CD4-positive, alpha-beta T cell treated with Interleukin-2 at 100 ng/mL for 4 hours (primary cell): Measurements from ENCODE around the gene IP6K3.

Source experiments
- DNase-seq: peaks from one replicate; pipeline ENCODE4 v3.0.0-alpha.2; 2020; ENCODE audit warnings: low spot score

Gene IP6K3, protein sequence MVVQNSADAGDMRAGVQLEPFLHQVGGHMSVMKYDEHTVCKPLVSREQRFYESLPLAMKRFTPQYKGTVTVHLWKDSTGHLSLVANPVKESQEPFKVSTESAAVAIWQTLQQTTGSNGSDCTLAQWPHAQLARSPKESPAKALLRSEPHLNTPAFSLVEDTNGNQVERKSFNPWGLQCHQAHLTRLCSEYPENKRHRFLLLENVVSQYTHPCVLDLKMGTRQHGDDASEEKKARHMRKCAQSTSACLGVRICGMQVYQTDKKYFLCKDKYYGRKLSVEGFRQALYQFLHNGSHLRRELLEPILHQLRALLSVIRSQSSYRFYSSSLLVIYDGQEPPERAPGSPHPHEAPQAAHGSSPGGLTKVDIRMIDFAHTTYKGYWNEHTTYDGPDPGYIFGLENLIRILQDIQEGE

DNA sequence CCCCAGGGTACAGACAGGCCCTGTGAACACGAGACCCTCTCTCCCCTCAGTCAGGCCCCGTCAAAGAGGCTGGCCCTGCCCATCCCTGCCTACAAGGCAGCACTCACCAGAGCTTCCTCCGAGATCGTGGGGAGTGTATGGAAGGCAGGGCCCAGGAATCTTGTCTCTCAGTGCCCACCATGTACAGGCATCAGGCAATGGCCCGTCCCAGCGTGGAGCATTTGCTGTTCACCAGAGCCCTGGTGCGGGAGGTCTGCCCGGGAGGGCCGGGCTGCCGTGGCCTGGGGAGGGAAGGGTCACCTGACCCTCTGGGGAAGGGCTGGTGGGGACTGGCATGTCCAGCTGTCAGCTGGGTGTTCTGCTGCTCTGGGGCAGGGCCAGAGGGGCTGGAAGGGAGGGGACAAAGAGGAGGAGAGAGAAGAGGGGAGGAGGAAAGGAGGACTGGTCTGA lies at the start of gene IP6K3:
TSS of gene IP6K3 (minus strand) at position 255 of the 450 bp plus-strand sequence. CDS start 11,429 bp downstream, outside the sequence.
- DNase-seq = no peak

DNA sequence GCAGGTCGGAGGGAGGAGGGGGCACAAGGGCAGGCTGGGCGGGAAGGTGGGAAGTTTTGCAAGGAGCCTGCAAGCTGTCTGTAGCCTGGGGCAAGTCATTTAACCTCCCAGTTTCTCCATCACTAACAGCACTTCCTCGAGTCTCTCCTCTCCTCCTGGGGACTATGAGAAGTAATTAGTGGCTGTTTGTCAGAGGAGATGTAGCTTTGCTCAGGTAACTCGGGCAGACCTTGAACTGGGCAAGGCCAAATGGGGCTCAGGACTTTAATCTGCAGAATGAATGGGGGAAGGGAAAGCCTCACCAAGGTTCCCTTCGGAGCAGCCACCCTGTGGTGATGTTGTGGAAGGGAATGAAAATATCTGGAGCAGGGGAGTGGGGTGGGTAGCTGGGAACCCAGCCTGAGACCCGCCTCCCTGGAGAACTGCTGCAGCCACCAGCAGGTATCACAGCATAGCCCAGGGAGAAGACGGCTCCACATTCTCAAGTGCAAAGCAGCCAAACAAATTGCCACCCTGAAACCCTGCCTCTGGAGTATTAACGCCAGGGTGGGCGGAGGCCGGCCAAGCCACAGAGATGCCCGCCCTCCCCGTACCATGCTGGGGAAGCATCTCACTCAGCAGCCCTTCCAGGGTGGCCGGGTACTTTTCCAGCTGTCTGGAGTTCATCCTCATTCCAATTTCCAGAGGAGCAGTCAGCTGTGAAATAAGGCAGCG lies 48.4 kb upstream of the IP6K3 start:
- DNase-seq = no peak

DNA sequence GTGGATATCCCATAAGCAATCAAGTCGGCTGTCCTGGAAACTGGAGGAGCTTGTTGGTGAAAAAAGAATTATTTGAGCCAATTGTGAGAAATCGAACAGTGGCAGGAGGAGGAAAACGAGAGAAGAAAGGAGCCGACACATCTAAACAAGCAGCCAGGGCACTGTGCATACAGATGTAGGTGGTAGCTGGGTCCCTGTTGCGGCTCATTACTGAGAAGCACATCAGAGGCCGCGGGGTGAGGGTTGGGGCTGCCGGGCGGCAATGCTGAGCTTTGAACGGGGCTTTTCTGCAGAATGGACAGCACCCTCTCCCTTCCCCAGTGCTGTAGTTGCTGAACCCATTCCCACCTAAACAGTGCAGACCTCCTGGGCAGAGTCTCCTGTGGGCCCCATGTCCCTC lies 46.3 kb upstream of the IP6K3 start:
- DNase-seq = no peak

DNA sequence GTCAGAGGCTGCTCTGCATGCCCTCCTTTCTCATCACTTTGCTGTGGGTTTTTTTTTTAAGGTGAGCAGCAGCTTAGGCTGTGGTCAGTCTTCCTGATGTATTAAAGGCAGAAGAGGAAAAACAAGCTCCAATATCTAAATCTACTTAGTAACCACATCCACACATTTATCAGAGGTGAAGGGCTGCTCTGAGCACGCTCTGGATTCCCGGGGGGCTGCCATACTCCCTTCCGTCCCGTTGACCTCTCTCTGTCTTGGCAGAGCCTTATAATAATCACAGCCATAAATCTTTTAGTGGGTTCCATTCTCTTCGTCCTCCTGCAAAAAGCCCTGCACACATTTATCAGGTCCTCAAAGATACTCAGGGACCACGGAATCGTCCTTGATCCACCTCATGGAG lies 44.9 kb upstream of the IP6K3 start:
- DNase-seq = no peak

DNA sequence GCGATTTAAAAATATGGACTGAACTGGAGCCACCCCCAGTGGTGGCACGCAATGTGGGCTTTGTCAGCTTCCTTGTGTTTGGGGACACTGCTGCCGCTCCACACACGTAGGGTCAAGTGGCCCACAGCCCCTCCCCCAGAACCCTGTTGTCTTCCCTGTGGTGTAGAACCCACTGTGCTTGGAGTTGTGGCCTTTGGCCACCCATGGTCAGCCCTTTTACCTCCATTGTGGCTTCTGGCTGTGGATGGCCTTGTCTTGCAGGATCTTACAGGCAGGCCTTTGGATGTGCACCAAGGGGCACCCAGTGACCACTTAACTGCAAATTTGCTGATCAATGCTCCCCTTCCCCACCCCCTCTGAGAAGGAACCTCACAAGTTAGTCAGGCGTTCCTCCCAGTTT lies 44.2 kb upstream of the IP6K3 start:
- DNase-seq = no peak

DNA sequence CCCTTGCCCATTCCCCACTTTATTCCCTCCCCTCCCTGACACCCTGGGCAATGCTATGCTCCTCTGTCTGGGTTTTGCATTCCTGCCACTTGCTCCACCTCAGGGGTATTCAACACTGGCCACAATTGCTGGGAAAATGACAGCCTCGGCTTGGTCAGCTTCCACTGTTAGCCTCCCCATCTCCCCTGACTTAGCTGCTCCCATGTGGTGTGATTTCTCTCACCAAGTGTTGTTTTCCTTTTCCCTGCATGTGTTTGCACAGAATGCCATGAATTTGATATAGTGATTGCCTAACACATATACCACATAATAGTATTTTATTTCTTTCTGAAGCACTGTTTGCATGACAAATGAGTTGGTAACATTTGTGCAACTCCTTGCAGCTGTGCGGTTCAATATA lies 43.7 kb upstream of the IP6K3 start:
- DNase-seq = no peak

DNA sequence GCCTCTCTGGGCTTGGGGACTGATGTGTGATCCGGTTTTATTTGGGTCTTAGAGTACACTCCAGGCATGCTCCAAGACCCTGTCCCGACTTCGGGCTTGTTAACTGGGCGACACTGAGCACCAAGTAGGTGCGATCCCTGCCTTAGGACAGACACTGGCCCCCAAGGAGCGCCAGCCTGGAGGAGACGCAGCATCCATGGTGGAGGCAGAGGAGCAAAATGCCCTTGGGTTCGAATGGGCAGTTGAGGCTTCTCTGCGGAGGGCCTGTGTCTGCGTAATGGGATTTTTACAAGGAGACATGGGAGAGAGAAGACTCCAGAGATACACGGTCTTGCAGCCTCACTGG lies 42.8 kb upstream of the IP6K3 start:
- DNase-seq = no peak

DNA sequence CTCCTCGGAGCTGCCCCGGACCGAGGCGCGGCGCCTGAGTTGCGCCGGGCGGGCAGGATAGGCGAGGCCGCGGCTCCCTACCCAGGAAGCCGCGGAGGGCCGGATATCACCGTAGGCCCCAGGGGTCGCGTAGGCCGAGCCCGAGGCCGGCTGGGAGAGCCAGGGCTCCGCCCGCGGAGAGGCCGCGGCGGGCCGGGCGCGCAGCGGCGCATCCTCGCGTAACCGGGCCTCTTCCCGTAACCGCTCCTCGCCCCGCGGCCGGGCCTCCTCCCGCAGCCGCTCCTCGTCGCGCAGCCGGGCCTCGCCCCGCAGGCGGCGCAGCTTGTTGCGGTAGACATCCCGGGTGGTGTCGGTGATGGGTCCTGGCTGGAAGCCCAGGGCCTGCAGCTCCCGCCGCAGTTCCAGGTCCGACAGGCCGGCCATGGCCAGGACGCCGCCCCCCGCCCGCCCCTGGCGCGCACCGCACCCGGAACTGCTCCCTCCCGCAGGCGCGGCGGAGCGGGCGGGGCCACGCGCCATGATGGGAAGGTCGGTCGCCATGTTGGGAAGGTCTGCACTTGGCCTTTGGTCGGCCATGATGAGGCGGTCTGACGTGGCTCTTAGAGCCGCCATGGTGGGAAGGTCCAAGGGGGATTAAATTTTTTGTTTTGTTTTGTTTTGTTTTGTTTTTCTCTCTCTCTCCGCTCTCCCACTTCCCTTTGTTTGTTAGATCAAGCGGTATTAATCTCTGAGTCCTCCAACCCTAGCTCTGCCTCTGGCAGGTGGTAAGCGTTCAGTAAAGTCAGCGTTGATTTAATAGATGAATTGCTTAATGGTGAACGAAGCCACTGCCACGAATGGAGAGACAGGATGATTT lies 42.2 kb upstream of the IP6K3 start, which contains the start of gene LEMD2:
TSS of gene LEMD2 (minus strand) at position 437 of the 856 bp plus-strand sequence. CDS start at position 423, 14 bp downstream.
- peak; percentile 94 for DNase-seq

DNA sequence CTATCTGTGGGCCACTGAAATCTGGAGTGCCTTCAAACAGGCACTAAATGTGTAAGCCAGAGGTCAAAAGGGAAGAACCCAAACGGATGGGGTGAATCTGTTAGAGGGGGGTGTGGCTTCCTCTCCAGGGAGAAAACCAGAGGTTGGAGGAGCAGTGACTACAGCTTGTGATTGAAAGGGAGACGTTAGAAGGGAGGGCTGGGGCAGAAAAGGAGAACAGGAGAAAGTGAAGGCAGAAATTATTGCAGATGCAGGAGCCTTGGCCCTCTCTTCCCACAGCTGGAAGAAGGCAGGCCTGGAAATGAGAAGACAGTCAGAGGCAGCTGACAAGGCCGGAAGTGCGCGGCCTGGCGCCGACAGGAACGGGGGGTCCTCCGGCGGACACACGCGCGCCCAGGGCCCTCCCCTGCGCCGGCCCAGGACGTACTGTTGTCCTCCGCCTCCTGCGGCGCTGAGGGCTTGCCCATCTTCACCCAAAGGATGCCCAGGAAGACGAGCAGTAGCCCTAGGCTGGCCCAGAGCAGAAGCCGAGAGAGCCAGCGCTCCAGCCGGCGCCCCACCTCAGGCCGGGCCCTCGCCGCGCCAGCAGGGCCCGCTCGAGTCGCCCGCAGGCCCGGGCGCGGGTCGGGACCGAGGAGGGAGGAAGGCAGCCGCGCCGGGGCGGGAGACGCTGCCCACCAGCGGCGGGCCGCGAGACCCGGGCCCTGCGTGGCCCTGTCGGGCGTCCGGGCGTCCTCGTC lies 41.4 kb upstream of the IP6K3 start:
- peak; percentile 55 for DNase-seq

DNA sequence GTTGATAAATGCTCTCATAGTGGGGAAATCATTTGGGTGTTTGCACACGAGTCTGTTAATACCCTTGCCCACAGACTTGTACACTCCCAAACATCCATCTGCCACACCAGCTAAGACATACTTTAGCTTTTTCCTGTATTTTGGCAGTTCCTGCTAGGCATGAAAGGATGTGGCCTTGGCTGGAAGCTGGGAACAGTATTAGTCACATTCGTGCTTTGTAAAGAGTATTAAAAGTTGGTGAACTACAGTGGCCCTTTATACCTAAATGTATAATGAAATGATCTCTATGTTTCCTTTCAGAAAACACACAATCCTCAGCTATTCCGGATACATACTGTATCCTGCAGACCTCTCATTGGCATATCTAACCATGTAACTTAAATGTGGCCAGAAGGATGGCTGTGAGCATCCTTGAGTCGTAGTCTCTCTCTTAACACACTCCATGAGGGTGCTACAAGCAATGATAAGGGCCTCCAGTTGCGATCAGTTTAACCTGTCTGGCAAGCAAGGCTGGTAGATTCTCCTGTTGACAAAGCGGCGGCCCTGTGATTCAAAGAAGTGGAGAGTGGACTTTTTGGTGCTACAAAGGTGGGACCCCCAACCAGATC lies 40.7 kb upstream of the IP6K3 start:
- DNase-seq = peak; percentile 2

DNA sequence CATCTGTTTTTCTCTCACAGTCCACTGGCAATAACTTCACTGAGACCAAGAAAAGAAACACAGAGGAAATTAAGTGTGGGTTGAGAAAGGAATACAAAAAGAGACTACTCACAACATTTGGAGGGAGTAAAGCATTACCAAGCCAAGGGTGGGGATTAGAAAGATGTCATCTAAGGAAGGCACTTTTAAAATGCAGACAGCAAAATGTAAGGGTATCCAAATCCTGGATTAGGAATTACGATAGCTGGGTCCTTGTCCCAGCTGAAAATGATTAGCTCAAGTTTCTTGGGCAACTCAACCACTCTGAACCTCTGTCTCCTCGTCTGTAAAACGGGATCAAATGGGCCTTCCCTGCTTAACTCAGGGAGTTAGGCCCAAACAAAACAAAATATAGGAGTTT lies 40.0 kb upstream of the IP6K3 start:
- no peak for DNase-seq

DNA sequence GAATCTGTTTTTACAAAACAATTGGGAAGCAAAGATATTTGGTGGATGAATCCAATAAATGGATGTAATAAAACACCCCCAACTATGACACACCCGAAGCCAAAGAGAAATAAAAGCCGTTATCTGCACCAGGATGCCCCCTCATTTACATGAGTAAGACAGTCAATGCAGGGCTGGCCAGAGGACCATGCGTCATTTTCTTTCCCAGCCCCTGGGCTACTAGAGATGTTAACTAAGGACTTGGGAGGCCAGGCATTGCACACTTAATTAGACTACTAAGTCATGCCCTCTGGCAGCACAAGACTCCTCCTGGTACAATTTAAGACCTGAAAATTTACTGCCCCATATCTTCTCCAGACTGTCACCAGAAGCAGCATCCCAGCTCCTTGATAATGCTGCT lies 39.1 kb upstream of the IP6K3 start:
- DNase-seq = no peak

DNA sequence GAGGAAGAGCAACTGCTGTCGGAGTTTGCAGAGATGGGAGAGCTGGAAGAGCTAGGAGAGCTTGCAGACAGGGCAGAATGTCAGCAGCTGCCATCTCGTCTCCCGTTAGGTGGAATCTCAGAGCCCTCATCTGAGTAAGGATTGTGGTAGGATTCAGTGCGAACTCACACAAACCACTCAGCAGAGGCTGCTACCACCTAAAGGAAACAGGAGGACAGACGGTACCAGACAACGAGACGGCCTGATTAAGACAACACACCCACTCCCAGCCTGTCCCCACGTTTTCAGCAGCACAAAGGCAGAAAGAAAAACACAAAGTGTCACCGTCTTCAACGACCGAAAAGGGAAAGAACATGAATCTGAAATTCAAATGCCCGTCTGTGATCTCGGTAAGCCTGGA lies 38.1 kb upstream of the IP6K3 start:
- DNase-seq = no peak

DNA sequence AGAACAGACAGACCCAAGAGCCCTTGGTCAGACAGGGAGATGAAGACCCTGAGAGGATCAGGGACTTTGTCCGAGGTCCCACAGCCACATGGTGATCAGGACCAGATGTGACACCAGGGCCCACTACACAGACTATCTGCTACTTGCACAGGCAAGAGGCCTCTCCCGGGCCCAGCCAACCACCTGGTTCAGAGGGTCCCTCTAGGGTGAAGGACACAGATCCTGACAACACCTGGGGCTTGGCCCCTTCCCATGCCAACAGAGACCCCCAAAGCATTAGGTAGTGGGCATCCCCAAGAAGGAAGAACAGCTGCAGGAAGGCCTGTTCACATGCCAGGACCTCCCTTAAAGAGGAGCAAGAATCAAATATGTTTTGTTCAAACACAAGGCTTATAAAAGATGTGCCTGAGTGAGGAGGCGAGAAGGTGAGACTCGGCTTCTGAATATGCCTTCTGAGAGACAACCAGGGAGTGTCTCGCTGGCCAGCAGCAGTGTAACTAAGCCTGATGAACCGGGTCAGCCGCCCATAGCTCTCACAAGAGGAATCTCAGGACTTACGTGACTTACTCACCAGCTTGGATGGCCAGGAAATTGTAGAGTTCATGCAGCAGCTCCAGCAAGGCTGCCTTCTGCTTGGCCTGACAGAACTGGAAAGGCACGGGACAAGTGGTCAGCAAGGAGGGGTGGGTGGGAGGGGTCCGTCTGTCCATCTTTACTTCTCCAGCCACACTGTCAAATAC lies 37.2 kb upstream of the IP6K3 start:
- no peak for DNase-seq

DNA sequence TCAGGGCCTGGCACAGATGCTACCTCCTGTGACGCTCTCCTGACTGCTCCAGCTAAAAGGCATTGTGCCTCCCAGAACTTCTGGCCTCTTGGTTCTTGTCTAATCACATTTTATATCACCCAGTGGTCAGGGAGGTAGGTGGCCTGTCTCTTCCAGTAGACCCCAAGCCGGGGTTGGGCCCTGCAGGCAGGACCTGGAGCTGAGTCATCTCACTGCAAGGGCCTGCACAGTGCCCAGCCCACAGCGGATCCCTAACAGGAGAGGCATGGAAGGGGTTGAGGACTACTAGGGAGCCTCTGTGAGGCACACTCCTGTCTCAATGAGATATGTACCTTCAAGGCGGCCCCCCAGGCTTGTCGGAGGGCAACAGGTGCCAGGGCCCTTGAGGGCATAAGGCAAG lies 35.9 kb upstream of the IP6K3 start:
- DNase-seq = no peak

DNA sequence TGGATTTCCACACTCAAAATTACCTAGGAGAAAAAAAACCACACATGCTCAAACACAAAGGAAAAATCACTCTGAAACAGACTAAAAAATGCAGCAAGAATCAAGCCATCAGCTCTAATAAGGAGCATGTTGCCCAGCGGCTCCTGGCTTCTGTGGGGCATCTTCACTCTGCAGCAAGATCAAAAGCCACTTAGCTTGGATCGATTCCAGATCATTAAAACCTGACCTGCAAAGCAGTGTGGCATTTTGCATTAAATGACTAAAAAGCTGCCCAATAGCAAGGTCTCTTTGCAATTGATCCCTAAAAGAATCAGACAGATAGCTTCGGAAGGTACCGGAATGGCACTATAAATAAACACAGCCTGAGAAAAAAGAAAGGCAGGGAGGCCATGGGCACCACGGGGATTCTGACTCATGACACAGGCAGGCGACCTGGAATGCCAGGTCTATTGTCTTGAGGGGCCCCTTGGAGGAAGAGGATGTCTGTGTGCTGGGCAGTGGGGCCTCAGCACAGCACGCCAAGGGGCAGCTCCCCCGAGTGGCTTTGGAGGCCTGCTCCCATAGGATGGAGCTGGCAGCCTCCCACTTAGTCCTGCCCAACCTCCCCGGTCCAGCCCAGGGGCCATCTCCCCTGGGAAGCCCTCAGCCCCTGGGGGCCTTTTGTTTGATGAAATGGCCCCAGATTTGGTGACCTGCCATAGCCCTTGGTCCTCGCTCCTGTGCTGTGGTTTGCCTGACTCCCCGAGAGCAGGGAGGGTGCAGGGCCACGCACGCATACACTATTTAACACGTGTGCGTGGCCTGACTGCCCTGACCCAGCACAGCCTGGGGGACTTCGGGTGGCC lies 34.6 kb upstream of the IP6K3 start:
- DNase-seq = no peak

DNA sequence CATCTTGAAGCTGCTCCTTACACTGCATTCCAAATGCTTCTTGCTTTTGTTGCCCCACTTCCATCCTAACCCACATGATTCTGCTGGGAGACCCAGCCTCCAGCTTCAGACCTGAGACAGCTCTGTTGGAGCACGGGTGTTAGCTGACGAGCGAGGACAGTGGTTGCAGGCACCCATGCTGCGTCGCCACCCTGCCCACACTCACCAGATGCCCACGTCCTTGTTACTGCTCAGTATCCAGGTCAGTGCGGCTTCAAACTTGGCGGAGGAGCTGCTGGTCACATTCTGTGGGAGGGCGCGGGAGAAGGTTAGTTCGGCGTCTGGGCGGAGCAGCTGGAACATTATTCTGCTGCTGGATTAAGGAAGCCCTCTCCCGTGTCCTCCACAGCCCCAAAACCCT lies 33.2 kb upstream of the IP6K3 start:
- no peak for DNase-seq

DNA sequence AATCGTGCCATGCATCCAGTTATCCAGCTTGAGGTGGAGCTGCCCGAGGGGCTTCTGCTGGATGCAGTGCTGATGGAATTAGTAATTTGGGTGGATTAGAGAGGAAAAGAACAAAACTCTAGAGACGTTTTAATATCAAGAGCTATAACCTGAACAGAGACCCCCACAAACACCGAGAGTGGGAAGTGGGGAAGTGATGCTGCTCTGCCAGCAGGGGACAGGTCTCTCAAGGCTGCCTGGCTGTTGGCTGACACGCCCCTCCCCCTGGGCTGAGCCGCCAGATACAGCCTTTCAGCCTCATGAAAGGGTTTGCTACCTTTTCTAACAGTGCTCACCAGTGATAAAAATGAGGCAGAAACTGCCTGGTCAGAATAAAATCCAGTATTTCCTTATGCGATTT lies 32.6 kb upstream of the IP6K3 start:
- no peak for DNase-seq

DNA sequence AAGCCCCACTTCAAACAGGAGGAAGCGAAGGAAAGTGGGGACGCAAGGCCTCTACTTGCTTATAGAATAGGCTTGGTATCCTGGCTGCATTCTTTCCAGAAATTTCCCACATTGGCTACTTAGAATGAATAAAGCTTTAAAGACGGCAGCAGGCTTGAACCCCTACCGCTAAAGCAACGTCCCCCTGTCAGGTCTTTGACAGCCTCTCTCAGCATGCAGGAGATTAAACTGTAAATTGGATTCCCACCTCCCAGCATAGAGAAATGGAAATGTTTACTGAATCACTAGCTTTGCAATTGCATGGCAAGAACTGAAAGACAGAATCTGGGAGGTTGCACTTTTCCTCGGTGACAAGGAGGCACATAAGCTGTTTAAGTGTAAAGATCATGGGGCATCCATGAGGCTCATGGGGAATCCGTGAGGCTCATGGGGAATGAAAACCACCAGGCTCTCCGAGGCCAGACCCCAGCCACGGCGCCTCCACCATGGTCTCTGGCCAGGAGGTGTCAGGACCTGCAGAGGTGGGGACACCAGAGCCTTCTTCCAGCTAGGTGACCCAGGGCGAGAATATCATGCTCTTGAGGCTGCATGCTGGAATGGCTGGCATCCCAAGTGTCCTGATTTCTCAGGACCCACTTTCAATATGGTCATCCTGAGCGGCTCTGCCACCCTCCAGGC lies 31.9 kb upstream of the IP6K3 start:
- DNase-seq = no peak
